SU-DHL-6 (cell line): ENCODE results near the gene VSTM1.
"Not testable (repeated sequence)": the region's sequence is repeated elsewhere in the genome, so short reads cannot be mapped to it uniquely, and the experiment has no call there.

Experiments
- EZH2phosphoT487 ChIP-seq: fragments of 200-600 bp; sonication (generic), shearing (Covaris generic); conservative IDR thresholded peaks from 2 replicates; pipeline ENCODE4 v1.6.1; 2018; ENCODE audit warnings: mild to moderate bottlenecking, antibody characterized with exemption, low read length, moderate library complexity, mixed read lengths
- TF ChIP-seq, protein P1 (sequence below): fragments of 200-600 bp; sonication (generic); IDR thresholded peaks from one replicate; pipeline ENCODE4 v1.5.1; 2017; ENCODE audit warnings: antibody characterized with exemption, mild to moderate bottlenecking, low read length, moderate library complexity; ENCODE audit not compliant: insufficient read depth, poor library complexity, severe bottlenecking

DNA sequence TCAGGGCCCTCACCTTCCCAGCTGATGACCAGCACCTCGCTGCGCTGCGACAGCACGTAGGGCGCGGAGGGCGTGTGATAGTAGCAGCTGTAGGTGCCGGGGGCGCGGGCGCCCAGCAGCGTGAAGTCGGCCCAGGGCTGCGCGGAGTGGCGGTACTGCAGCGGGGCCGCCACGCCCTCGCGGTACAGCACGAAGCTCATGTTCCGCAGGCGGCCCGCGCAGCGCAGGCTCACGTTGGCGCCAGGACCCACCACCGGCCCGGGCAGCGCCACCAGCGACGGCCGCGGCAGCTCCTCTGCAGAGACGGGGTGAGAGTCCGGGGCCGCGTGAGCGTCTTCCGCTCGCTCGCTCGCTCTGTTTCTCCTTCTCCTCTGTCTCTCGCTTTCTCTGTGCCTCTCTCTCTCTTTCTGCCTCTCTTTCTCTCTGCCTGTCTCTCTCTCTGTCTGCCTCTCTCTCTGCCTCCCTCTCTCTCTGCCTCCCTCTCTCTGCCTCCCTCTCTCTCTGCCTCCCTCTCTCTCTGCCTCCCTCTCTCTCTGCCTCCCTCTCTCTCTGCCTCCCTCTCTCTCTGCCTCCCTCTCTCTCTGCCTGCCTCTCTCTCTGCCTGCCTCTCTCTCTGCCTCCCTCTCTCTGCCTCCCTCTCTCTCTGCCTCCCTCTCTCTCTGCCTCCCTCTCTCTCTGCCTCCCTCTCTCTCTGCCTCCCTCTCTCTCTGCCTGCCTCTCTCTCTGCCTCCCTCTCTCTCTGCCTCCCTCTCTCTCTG, 32.3 kb upstream of the VSTM1 start:
- TF ChIP-seq, protein P1, sequence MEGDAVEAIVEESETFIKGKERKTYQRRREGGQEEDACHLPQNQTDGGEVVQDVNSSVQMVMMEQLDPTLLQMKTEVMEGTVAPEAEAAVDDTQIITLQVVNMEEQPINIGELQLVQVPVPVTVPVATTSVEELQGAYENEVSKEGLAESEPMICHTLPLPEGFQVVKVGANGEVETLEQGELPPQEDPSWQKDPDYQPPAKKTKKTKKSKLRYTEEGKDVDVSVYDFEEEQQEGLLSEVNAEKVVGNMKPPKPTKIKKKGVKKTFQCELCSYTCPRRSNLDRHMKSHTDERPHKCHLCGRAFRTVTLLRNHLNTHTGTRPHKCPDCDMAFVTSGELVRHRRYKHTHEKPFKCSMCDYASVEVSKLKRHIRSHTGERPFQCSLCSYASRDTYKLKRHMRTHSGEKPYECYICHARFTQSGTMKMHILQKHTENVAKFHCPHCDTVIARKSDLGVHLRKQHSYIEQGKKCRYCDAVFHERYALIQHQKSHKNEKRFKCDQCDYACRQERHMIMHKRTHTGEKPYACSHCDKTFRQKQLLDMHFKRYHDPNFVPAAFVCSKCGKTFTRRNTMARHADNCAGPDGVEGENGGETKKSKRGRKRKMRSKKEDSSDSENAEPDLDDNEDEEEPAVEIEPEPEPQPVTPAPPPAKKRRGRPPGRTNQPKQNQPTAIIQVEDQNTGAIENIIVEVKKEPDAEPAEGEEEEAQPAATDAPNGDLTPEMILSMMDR = not testable (repeated sequence)
- TF ChIP-seq EZH2phosphoT487 = not testable (repeated sequence)
